NCI-H510A treated with DMSO at 0.1 percent for 48 hours (cell line): ENCODE results near the gene GPR142.

Experiments
- DNase-seq: peaks from one replicate; lab custom pipeline; 2025; lab: John Stamatoyannopoulos, UW

GPR142 gene

DNA sequence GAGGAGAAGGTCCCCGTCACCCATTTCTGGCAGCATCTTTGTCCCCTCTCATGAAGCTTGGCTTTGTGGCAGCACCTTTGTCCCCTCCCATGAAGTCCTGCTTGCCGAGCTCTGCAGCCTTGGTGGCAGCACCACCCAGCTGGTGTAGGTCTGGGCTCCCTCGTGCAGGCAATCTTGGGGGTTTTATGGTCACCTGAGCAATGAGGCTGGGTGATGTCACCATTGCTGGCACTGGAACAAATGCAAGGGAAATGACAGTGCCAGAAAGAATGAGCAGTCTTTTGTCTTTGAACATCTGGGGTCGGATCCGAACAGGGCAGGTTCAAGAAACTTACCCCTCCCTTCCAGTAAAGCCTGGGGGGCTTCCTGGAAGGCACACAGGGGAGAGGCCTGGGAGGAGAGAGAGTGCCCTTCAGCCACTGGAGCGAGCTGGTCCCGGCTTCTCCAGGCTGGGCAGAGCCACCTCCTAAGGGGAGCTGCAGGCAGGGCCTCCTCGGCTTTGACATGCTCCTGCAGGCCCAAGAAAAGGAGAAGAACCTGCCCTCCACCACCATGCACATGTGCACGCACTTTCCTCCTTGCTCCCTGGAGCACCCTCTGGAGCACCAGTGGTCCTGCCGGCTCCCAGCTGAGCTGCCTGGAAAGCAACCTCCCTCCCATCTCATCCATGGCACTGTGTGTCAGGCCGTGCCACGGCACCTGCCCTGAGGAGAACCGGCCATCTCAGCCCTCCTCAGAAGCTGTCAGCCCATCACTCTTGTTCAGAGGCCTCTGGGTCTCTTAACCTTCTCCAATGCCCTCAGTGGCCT is 21.7 kb upstream of the GPR142 start:
- no peak for DNase-seq

GRCh38 chr17:74347646-74348045 is 19.7 kb upstream of the GPR142 start:
- DNase-seq, result no peak

GRCh38 chr17:74349120-74349519 is 18.2 kb upstream of the GPR142 start:
- no peak for DNase-seq

GRCh38 chr17:74350486-74350885 is 16.8 kb upstream of the GPR142 start:
- no peak for DNase-seq

GRCh38 chr17:74351552-74352210 is 15.6 kb upstream of the GPR142 start:
- DNase-seq, result no peak

DNA sequence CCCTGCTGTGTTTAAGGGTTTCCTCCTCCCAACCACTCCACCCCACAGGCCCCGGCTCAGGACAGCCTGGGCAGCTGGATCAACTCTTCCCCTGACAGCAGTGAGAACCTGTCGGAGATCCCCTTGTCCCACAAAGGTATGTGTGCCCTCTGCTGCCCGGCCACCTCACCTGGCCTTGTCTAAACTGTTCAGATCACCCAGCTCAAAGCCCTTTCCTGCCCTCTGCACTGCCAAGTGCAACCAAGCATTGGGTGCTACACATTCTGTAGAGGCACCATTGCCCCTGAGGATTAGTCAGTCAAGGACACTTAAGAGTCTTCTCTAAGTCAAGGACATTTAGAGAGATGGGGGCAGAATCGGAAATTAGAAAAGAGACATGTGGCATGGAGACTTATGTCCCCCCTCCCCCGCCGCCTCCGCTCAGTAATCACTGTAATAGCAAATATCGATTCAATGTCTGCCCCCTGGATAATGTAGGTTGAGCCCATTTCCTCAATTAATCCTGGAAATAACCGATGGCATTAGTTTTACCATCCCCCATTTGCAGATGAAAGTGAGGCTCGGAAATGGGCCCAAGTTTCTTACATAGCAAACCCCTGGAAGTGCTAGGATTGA is 13.8 kb upstream of the GPR142 start:
- DNase-seq, result no peak

GRCh38 chr17:74354123-74354522 is 13.2 kb upstream of the GPR142 start:
- no peak for DNase-seq

DNA sequence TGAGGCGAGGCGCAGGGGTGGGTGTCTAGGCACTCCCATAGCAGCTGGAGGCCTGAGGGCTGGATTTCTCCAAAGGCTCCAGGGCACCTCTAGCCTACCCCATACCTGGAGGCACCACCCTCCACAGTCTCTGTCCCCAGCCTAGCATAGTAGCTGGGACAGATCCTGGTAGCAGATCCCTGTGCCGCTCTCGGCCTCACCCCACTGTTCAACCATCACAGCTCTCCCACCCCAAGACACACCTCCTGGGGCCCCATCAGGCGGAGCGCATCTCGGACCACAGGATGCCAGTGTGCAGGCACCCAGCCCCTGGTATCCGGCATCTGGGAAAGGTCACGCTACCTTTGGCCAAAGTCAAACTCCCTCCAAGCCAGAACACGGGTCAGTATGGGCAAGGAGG is 12.7 kb upstream of the GPR142 start:
- no peak for DNase-seq

DNA sequence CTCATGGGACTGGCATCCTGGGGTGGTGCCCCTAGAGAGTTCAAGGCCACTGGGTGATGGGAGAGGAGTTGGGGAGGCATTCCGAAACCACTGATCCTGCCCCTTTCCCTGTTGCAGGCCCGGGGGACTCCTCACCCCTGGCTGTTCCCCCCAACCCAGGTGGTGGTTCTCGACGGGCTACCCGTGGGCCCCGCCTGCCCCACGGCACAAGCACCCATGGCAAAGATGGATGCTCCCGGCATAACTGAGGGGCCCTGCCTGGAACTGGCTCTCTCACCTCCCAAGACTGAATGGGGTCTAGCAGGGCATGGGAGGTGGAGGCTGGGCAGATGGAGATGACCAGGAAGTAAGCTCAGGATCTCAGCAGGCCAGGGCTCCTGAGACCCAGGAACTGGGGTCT is 12.2 kb upstream of the GPR142 start:
- DNase-seq, result no peak

DNA sequence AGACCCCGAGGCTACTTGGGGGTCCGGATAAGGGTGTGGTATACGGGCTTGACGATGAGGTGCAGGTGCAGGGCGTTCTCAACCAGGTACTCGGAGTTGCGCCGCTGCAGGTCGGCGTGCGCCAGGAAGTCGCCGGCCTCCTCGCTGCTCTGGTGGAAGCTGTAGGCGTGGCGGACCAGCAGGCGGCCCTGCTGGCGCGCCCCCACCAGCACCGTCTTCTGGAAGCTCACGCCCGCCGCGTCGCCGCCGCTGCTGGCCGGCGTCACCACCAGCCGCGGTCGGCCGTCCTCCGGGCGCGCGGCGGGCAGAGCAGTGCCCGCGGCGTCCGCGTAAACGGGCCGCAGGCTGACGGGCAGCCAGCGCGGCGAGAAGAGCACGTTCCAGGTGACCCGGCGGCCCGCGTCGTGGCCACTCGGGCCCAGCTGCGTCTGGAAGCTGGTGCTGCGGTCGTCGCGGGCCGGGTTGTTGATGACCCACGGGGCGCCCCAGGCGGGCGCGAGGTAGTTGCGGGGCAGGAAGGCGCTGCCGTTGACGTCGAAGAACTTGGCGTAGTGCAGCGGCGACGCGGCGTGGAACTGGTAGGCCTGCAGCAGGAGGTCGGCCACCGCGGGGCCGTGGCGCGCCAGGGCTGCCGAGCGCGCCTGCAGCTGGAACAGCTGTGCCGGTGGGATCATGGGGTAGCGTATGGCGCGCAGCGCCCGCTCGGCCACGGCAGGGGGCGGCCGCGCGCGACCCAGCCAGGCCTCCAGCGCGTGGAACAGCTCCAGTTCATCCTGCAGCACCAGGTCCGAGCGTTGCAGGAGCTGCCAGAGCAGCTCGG is 10.4 kb upstream of the GPR142 start:
- no peak for DNase-seq

DNA sequence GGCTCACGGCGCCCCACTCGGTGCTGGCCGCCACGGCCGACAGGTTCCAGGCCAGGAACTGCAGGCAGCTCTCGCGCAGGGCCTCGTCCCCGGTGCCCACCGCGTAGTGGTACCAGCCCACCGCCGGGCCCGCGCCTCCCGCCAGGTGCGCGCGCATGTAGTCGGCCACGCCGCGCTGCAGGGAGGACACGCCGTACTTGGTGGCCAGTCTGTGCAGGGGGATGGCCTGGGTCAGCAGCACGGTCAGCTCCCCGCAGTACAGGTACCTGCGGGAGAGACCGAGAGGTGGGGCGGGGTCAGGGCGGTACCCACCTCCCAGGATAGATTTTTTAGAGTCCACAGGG is 9.9 kb upstream of the GPR142 start:
- no peak for DNase-seq

DNA sequence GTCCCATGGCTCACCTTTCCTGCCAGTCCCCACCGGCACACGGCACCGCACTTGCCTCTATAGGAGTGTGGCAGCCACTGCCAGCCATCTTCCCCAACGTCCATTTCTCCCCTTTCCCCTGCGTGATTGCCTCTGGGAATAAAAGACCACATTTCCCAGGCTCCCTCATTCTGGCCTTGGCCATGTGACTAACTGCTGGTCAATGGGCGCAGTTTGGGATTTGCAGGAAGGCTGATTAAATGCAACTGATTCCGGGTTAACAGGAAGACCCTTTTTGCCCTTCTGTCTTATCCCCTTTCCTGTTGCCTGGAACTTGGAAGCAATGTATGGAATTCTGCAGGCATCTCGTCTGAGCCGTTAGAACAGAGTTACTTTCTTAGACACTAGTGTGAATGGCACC is 8.6 kb upstream of the GPR142 start:
- DNase-seq, result no peak

DNA sequence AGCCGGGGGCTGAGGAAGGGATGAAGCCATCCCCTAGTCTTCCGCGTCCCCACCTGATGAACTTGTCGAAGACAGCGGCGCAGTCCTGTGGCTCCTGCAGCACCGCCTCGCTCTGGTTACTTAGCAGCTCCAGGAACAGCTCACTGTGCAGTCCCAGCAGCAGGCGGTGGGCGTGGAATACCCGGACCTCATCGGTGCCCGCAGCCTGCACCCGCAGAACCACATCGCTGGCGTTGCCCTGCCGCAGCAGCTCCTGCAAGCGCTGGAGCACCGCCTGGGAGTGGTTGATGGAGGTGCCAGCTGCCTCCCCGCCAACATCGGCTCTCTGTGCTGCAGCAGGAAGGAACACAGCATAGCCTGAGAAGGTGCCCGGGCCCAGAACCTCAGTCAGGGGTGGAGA is 7.4 kb upstream of the GPR142 start:
- DNase-seq, result no peak

GRCh38 chr17:74360899-74361229 is 6.4 kb upstream of the GPR142 start:
- DNase-seq, result no peak

DNA sequence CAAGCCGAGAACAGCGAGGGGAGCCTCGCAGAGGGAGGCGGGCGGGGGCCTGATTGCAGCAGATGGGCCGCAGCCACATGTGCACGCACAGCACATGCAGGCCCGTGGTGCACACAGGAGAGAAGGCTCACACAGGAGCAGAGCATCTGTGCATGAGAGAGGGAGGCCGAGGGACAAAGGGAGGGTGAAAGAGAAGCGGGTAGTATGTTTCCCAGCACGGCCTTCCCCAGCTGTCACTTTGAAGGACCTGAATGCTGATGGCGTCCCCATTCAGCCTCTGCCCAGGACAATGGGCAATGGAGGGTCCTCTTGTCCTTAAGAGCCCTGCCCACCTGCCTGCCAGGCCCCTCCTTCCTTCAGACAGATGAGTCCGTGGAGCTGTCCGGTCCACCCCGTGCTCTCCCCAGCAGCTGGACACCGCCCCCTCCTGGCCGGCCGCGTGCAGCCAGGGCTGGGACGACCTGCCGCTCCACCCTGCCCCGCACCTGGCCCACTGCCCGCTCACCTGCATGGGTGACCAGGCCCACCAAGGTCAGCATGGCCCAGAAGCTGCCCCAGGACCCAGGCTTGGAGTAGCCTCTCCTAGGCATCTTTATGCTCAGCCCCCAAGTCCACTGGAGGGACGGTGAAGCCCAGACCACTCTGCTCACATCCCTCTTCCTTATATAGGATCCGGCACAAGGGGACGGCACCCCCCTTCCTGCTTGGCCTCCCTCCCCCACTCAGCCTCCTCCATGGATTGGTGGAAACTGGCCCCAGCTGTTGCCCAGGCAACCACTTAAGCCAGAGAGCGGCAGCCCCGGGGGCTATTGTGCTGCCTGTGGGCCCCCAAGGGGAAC is 5.9 kb upstream of the GPR142 start, which contains the start of gene BTBD17:
Gene BTBD17, minus strand, starts transcription at position 639 of the 839 bp plus-strand sequence. Its CDS starts 49 bp downstream, at position 590.
- peak; percentile 78 for DNase-seq

GRCh38 chr17:74362069-74362405 is 5.3 kb upstream of the GPR142 start:
- DNase-seq, result no peak

DNA sequence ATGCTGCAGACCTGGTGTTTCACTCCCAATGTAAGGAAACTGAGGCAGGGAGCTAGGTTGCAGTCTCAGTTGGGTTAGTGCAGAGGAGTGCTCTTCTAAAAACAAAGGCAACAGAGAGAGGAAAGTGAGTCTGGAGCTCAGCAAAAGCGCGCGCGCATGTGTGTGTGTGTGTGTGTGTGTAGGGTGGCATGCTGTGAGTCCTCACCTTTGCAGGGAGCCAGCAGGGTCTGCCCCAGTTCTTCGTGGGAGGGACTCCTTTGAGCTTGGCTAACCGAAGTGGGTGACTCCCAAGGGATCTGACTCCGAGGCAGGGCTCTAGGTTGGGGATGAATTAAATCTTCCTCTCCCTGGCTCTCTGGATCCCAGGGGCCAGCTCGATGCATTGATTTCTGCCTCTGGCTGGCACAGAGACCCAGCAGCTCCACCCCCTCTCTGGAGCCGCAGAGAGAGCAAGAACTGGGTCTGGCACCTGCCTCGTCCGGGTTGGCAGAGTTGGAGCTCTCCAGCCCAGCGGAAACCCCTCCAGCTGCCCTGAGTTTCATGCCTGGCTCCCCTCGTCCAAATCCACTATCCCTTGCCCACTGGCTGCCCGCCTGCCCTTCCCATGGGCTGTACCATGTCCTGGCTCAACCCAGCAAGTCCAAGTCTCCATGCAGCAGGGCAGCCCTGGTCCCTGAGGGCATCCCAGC is 4.4 kb upstream of the GPR142 start:
- no peak for DNase-seq

DNA sequence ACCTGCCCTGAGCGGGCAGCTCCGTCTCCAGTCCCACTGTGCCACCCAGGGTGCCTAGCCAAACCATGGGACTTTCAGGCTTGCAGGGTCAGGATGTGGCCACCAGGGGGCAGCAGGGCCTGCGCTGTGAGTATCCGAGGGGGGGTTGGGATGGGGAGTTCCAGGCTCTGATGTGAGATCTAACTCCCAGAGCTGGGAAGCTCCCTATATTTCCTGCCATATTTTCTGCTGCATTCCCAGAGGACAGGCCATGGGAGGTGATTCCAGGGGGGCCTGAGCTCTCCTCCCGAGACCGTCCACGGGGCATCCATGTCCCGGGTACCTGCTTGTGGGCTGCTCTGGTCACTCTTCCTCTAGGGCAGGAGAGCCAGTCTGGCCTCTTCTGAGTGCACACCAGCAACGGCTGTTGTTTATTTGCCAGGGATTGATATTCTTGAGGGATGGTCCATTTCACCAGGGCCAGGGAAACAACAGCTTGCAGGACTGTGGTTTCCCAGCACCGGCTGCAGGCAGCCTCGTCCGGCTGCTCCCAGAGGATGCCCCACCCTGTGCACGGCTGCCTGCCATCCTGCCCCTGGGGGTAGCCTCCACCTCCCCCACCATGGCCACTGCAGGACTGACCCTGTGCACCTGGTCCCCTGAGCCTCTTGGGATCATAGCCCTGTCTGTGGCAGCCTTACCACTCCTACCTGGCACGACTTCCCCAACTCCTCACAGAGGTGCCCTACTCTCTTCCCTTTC is 1.2 kb downstream of the GPR142 start:
- peak; percentile 72 for DNase-seq

- peak; percentile 53 for DNase-seq
These were observed 1.9 kb downstream of the GPR142 start for GRCh38 chr17:74369221-74369620.
